GM10847 (cell line): ENCODE measurements around the gene NAMPT.

Experiments used
- POLR2A ChIP-seq: IDR thresholded peaks from 2 replicates; pipeline ENCODE4 v1.6.1; 2011; ENCODE audit not compliant: insufficient read length; ENCODE audit errors: extremely low read depth

NAMPT gene

GRCh38 chr7:106312099-106312871, 27.5 kb upstream of the NAMPT start:
- TF ChIP-seq POLR2A = no peak

- TF ChIP-seq POLR2A = no peak
These were observed 24.6 kb upstream of the NAMPT start for GRCh38 chr7:106309362-106309761.

- no peak for TF ChIP-seq POLR2A
These were observed 21.5 kb upstream of the NAMPT start for GRCh38 chr7:106306256-106306655.

DNA sequence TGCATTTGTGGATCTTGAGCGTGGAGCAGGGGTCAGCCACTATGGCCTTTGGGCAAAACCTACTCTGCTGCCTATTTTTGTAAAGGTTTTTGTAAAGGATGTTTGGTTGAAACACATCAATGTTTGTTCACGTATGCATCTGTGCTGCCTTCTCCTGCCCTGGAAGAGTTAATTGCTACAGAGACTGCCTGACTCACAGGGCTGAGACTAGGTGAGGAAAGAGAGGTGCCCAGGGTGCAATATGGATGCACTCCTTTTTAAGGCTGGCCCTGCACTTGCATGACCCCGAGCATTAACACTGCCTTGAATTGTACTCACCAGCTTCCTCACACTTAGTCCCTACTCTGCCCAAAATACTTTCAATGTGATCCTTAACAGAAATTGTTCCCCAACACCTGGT, 20.9 kb upstream of the NAMPT start:
- no peak for TF ChIP-seq POLR2A

DNA sequence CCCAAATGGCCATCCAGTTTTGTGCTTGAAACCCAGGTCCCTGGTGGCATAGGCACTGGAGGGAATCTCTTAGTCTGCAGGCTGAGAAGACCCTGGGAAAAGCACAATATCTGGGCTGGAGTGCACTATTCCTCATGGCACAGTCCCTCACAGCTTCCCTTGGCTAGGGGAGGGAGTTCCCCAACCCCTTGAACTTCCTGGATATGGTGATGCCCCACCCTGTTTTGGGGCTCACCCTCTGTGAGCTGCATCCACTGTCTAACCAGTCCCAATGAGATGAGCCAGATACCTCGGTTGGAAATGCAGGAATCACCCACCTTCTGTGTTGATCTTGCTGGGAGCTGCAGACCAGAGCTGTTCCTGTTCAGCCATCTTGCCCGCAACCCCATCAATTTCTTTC, 19.8 kb upstream of the NAMPT start:
- no peak for TF ChIP-seq POLR2A

DNA sequence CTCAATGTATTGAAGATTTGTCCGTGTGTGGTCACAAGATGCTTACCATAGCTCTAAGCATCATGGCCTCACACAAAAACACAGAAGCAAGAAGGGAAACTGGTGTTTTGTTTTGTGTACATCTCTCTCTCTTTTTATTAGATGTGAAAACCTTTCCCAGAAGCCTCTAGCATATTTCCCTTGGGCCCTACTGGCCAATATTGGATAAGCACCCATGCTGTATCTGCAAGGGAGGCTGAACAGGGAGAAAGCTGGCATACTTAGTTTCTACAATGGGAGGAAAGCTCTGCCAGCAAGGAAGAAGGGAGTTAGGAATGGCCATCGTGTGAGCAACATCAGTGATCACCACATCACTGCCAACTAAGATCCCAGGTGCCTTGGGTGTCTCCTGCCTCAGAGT, 9.6 kb upstream of the NAMPT start:
- TF ChIP-seq POLR2A = no peak

DNA sequence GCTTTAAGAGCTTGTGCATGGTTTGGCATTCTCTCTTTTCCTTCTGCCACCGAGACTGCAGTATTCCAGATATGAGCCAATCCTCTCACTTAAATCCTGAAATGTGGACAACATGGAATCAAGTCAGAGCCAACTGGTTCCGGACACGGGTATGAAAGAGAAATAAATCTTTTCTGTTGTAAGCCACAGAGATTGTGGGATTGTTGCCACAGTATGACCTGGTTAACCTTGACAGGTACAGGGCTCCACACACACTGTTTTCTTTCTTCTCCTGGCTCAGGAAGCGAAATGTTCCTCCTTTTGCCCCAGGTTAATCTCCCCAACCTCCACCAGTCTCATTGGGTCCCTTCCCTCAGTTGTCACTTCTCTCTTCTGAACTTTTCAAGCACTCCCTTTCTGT, 6.5 kb upstream of the NAMPT start:
- TF ChIP-seq POLR2A = no peak

DNA sequence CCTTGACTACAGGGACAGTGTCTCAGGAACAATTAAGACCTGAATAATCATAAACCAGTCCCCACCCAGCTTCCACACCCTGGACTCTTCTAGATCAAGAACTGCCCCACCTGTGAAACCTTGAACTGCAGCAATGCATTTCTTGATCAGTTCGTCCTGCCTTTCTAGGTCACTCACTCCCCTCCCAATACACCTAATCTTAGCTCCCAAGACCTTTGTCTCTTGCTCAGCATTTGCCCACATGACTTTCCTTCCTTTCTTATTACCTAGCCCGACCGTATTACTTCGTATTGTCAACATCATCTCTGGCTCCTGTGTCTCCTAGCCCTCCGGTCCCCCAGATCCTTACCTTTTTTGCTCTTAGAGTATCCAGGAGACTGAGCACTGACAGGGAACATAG, 5.5 kb upstream of the NAMPT start:
- no peak for TF ChIP-seq POLR2A

- no peak for TF ChIP-seq POLR2A
These were observed 5.1 kb upstream of the NAMPT start for GRCh38 chr7:106289848-106290247.

- TF ChIP-seq POLR2A = no peak
These were observed 3.5 kb upstream of the NAMPT start for GRCh38 chr7:106288263-106288662.

DNA sequence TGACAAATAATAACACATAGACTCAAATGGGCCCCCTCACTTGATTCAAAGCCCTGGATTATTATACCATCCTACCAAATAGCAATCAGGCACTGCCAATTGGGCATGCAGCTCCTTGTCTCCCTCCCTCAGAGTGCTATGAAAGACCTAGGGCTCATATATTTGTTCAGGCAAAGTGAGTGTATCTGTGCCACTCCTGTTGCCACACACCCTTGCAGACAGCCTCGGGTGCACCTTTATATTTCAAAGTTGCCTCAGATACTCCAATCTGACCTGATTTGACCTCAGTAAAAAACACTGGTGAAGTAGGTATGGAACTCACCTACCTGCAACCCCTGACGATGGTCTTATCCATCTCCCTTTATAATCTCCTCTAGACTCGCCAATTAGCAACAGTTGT, 3.0 kb upstream of the NAMPT start:
- TF ChIP-seq POLR2A = no peak

GRCh38 chr7:106285855-106286492, 1.2 kb upstream of the NAMPT start:
- no peak for TF ChIP-seq POLR2A

GRCh38 chr7:106285051-106285854, 470 bp upstream of the NAMPT start:
- TF ChIP-seq POLR2A = peak; percentile 69

- TF ChIP-seq POLR2A = no peak
These were observed 711 bp downstream of the NAMPT start for GRCh38 chr7:106283831-106284713.

GRCh38 chr7:106283501-106283830, 1.3 kb downstream of the NAMPT start:
- TF ChIP-seq POLR2A = no peak
